HepG2 (cell line): Measurements from ENCODE around the gene ATG7. TPM values are rescaled to one million over a fixed set of nuclear protein-coding genes. Genes with fewer than 3 reads are reported as not detected.
A peak's percentile ranks its signal among the peaks of the same experiment; 100 is the strongest.

Source experiments
- DRAP1 ChIP-seq: IDR thresholded peaks from 2 replicates; pipeline ENCODE4 v1.6.1; 2016; ENCODE audit warnings: missing genetic modification reagents, missing compliant biosample characterization
- HOXA3 ChIP-seq: sonication (generic); formaldehyde crosslinking; IDR thresholded peaks from 2 replicates; pipeline ENCODE4 v1.5.0; 2020; ENCODE audit warnings: missing genetic modification reagents
- HOXA9 ChIP-seq: sonication (generic); formaldehyde crosslinking; IDR thresholded peaks from 2 replicates; pipeline ENCODE4 v1.8.1; 2022; ENCODE audit warnings: missing genetic modification reagents, mild to moderate bottlenecking, moderate library complexity, borderline replicate concordance
- MAFF ChIP-seq: IDR thresholded peaks from 2 replicates; pipeline ENCODE4 v1.6.1; 2011; ENCODE audit warnings: low read depth, low read length, improper control_type of control experiment
- PATZ1 ChIP-seq: sonication (generic); formaldehyde crosslinking; IDR thresholded peaks from 2 replicates; pipeline ENCODE4 v1.4.0; 2020; ENCODE audit warnings: missing genetic modification reagents
- POLR2A ChIP-seq, 2 experiments: IDR thresholded peaks; 2 replicates each; pipeline ENCODE4 v1.6.1; 2011; ENCODE audit warnings: low read depth in 2 of 2, low read length in 2 of 2, mild to moderate bottlenecking in 1 of 2, moderate library complexity in 1 of 2; ENCODE audit not compliant: insufficient read depth in 1 of 2
- SKI ChIP-seq: fragments of 450-650 bp; IDR thresholded peaks from one replicate; pipeline ENCODE4 v1.6.1; 2018; ENCODE audit warnings: mild to moderate bottlenecking; ENCODE audit not compliant: partially characterized antibody
- STAT5B ChIP-seq: sonication (generic); formaldehyde crosslinking; IDR thresholded peaks from 2 replicates; pipeline ENCODE4 v1.4.0; 2020; ENCODE audit warnings: missing genetic modification reagents
- TGIF2 ChIP-seq: IDR thresholded peaks from 2 replicates; pipeline ENCODE4 v1.6.1; 2016; ENCODE audit warnings: control low read depth, missing compliant biosample characterization
- THAP9 ChIP-seq: sonication (generic); formaldehyde crosslinking; IDR thresholded peaks from 2 replicates; pipeline ENCODE4; 2020; ENCODE audit warnings: missing genetic modification reagents, mild to moderate bottlenecking, borderline replicate concordance
- TMF1 ChIP-seq: sonication (generic); formaldehyde crosslinking; IDR thresholded peaks from 2 replicates; pipeline ENCODE4 v1.8.1; 2022; ENCODE audit warnings: low read depth, missing genetic modification reagents
- ZBTB2 ChIP-seq: sonication (generic); formaldehyde crosslinking; IDR thresholded peaks from 2 replicates; pipeline ENCODE4 v1.8.0; 2022; ENCODE audit warnings: low read depth, missing genetic modification reagents
- ZBTB46 ChIP-seq: sonication (generic); formaldehyde crosslinking; IDR thresholded peaks from 2 replicates; pipeline ENCODE4 v1.4.0; 2020; ENCODE audit warnings: mild to moderate bottlenecking, missing genetic modification reagents, borderline replicate concordance
- ZNF335 ChIP-seq: sonication (generic); formaldehyde crosslinking; IDR thresholded peaks from 2 replicates; pipeline ENCODE4 v1.4.0; 2020; ENCODE audit warnings: missing genetic modification reagents
- ZNF574 ChIP-seq: sonication (generic); formaldehyde crosslinking; IDR thresholded peaks from 2 replicates; pipeline ENCODE4 v1.4.0; 2020; ENCODE audit warnings: missing genetic modification reagents
- ZNF616 ChIP-seq: sonication (generic); formaldehyde crosslinking; IDR thresholded peaks from 2 replicates; pipeline ENCODE4 v1.5.0; 2020; ENCODE audit warnings: low read depth, mild to moderate bottlenecking, missing genetic modification reagents
- ZNF776 ChIP-seq: sonication (generic); formaldehyde crosslinking; IDR thresholded peaks from 2 replicates; pipeline ENCODE4 v1.4.0; 2020; ENCODE audit warnings: mild to moderate bottlenecking, missing genetic modification reagents
- polyA plus RNA-seq, 8 experiments: library from polyadenylated mRNA; depleted of rRNA in 3 of 8; stranded (reverse) in 7 of 8; unstranded in 1 of 8; fragments of >200 nt; fragmentation: Illumina TruSeq in 4 of 8; extraction: Trizol in 4 of 8; gene quantifications; 2 replicates each; pipeline versions ENCODE4 v1.2.1 to v1.2.3, GENCODE V29; 2011 to 2016; ENCODE audit warnings: low read depth in 4 of 8, missing spikeins in 1 of 8, mixed read lengths in 1 of 8; ENCODE audit not compliant: insufficient read depth in 1 of 8
- total RNA-seq, 5 experiments: library from RNA; depleted of rRNA; stranded (reverse); fragments of >200 nt; fragmentation: Illumina TruSeq; extraction: Trizol; gene quantifications; 2 replicates each; pipeline ENCODE4 v1.2.3, GENCODE V29; 2016; ENCODE audit warnings: low read depth in 1 of 5

ATG7 gene
- total and polyA plus RNA-seq, 2 of the 13 experiments (the other 11 are each of a cell fraction or from before 2014, with no cell fraction given), result 7.8 to 22.1 TPM

- TF ChIP-seq ZBTB2 (no peak), POLR2A (IDR thresholded peaks at IDR 0.05; ENCODE audit: insufficient read depth in 1 of 2, low read depth in 2 of 2, low read length in 2 of 2) (peak; percentile 92 to 93), TGIF2 (peak; percentile 92), ZBTB46 (CRISPR knock-in tag) (no peak), PATZ1 (CRISPR knock-in tag) (peak; percentile 86), SKI (peak; percentile 48), THAP9 (peak; percentile 91), HOXA3 (peak; percentile 89), ZNF616 (CRISPR knock-in tag) (no peak), ZNF335 (0 out of 2 replicates have a peak, but pooled peaks have one; percentile 44), STAT5B (CRISPR knock-in tag) (no peak), TMF1 (CRISPR knock-in tag) (peak; percentile 70; the same call in 1 of the 2 replicates), HOXA9 (no peak), ZNF574 (peak; percentile 90), MAFF (no peak), DRAP1 (CRISPR knock-in tag) (peak; percentile 74; the same call in 1 of the 2 replicates), ZNF776 (CRISPR knock-in tag) (0 out of 2 replicates have a peak, but pooled peaks have one; percentile 64)
These were observed at the start of gene ATG7 (continued) for GRCh38 chr3:11271986-11272904.
